Heart left ventricle (tissue), 13 donors: ENCODE data around the gene TAF4.

Experiments used
- POLR2A ChIP-seq, 2 donors: fragments of 450-650 bp; IDR thresholded peaks; one replicate each; pipeline ENCODE4 v1.6.1; 2017; ENCODE audit warnings: antibody characterized with exemption in 2 of 2, mild to moderate bottlenecking in 2 of 2, moderate library complexity in 2 of 2
- TF ChIP-seq, protein P1 (sequence below), 12 donors: fragments of 200-600 bp; sonication (generic) in 4 of 12; IDR thresholded peaks; one replicate each; pipeline versions ENCODE4 v1.5.0 to v1.8.0; 2018 to 2022; ENCODE audit warnings: antibody characterized with exemption in 12 of 12, mild to moderate bottlenecking in 5 of 12
- donor health status: ischemic (EF 13 %, LVEDD 7.1; RV severe dilation, severe dysfunction).
- donor health status: DM: no; HTN: yes; CAD: no.
- donor health status: DM: no; HTN: no; CAD: no.
- donor health status: ischemic (EF 25% LVEDD 6.9; RV normal size, moderate dysfunction).
- donor health status: ischemic (EF 25% LVEDD 5.7; RV mildly dilated, moderate dysfunction).
- donor health status: ischemic (EF 35%, LVEDD 5.7; RV mildly dilated, moderate dysfunction).
- donor health status: nonischemic (EF 11% LVEDD 7.7; RV severe dilation, severe dysfunction).
- donor health status: DM: yes; HTN: yes; CAD: no.
- donor health status: PGD.
- donor health status: ischemic (EF 29% LVEDD 5.4; RV normal size, mild dysfunction).
- donor health status: nonischemic (EF 23%, LVEDD 6.1; RV moderate dilation, normal function).

DNA sequence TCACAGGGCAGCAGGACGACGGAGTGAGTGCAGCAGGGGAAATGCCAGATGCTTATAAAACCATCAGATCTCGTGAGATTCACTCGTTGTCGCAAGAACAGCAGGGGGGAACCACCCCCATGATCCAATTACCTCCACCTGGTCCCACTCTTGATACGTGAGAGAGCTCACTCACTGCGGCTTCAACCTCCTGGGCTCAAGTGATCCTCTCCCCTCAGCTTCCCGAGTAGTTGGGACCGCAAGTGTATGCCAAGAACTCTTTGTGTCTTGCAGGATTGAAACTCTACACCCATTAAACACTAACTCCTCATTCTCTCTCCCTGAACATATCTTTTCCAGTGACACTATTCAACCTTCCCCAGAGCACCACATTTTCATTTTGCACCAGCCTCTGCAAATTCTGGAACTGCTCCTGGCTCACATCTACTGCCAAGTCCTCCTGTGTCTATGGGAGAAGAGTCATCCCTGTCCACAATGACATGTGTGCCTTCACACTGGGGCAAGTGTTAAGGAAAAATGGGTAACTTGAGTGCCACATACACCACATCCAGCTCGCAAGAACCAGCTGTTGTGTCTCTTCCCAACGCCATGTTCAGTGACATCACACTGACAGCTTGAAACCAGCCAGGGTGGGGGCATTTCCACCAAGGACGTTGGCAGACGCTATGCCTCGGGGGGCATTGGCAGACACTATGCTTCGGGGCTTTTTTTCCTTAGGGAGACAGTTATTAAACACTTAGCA is 14.7 kb upstream of the TAF4 start:
- TF ChIP-seq, protein P1, sequence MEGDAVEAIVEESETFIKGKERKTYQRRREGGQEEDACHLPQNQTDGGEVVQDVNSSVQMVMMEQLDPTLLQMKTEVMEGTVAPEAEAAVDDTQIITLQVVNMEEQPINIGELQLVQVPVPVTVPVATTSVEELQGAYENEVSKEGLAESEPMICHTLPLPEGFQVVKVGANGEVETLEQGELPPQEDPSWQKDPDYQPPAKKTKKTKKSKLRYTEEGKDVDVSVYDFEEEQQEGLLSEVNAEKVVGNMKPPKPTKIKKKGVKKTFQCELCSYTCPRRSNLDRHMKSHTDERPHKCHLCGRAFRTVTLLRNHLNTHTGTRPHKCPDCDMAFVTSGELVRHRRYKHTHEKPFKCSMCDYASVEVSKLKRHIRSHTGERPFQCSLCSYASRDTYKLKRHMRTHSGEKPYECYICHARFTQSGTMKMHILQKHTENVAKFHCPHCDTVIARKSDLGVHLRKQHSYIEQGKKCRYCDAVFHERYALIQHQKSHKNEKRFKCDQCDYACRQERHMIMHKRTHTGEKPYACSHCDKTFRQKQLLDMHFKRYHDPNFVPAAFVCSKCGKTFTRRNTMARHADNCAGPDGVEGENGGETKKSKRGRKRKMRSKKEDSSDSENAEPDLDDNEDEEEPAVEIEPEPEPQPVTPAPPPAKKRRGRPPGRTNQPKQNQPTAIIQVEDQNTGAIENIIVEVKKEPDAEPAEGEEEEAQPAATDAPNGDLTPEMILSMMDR (IDR thresholded peaks at IDR 0.05) = no peak
- no peak for TF ChIP-seq POLR2A (IDR thresholded peaks at IDR 0.05)
